SIG-M5 treated with dmso at 0.1 percent for 504 hours (cell line): ENCODE results near the gene BIVM.
"Not testable (repeated sequence)": the region's sequence is repeated elsewhere in the genome, so short reads cannot be mapped to it uniquely, and the experiment has no call there.

Experiments used
- DNase-seq: peaks from one replicate; lab custom pipeline; 2025; ENCODE audit not compliant: unreplicated experiment; lab: John Stamatoyannopoulos, UW

Gene BIVM

GRCh38 chr13:102798581-102799425 lies at the start of gene BIVM, which contains the start of gene POGLUT2:
BIVM (plus strand) TSS chr13:102799119; CDS start chr13:102807268, 8,149 bp downstream.
POGLUT2 (minus strand) TSS chr13:102798976; CDS start chr13:102798670, 306 bp downstream.
- peak; percentile 89 for DNase-seq

GRCh38 chr13:102751886-102752285 lies 47.0 kb upstream of the BIVM start:
- no peak for DNase-seq

- no peak for DNase-seq
Observed at GRCh38 chr13:102757006-102757405, 41.9 kb upstream of the BIVM start.

- no peak for DNase-seq
Observed at GRCh38 chr13:102758842-102759241, 40.1 kb upstream of the BIVM start.

- no peak for DNase-seq
Observed at GRCh38 chr13:102761071-102761470, 37.8 kb upstream of the BIVM start.

- DNase-seq = no peak
Observed at GRCh38 chr13:102763741-102764140, 35.2 kb upstream of the BIVM start.

GRCh38 chr13:102768909-102769308 lies 30.0 kb upstream of the BIVM start:
- DNase-seq = no peak

GRCh38 chr13:102769679-102770078 lies 29.2 kb upstream of the BIVM start:
- DNase-seq = no peak

GRCh38 chr13:102770435-102770834 lies 28.5 kb upstream of the BIVM start:
- no peak for DNase-seq

- peak; percentile 65 for DNase-seq
Observed at GRCh38 chr13:102771298-102772041, 27.4 kb upstream of the BIVM start.

- no peak for DNase-seq
Observed at GRCh38 chr13:102772042-102772425, 26.9 kb upstream of the BIVM start.

- DNase-seq = peak; percentile 71
Observed at GRCh38 chr13:102773441-102774213, 25.3 kb upstream of the BIVM start, which contains the start of gene TEX30. TEX30 (minus strand) TSS chr13:102773786; CDS start chr13:102770026, 3,760 bp downstream.

GRCh38 chr13:102774214-102774568 lies 24.7 kb upstream of the BIVM start:
- no peak for DNase-seq

GRCh38 chr13:102774591-102775520 lies 24.1 kb upstream of the BIVM start:
- no peak for DNase-seq

- DNase-seq = no peak
Observed at GRCh38 chr13:102776271-102776670, 22.6 kb upstream of the BIVM start.

GRCh38 chr13:102777736-102778135 lies 21.2 kb upstream of the BIVM start:
- no peak for DNase-seq

- DNase-seq = no peak
Observed at GRCh38 chr13:102779436-102780159, 19.3 kb upstream of the BIVM start.

- not testable (repeated sequence) for DNase-seq
Observed at GRCh38 chr13:102780656-102781055, 18.3 kb upstream of the BIVM start.

- DNase-seq = no peak
Observed at GRCh38 chr13:102781591-102781990, 17.3 kb upstream of the BIVM start.

GRCh38 chr13:102784483-102784882 lies 14.4 kb upstream of the BIVM start:
- no peak for DNase-seq
